Adrenal gland (tissue), 12 donors: Measurements from ENCODE around the gene PSMD8. TPM values are rescaled to one million over a fixed set of nuclear protein-coding genes. Genes with fewer than 3 reads are reported as not detected.
A peak's percentile ranks its signal among the peaks of the same experiment; 100 is the strongest.

Source experiments
- DNase-seq, 7 donors: peaks; one replicate each; pipeline ENCODE4 v3.0.0-alpha.2; 2019 to 2020
- H3K27ac ChIP-seq, 5 donors: fragments of 200-600 bp; sonication (generic) in 4 of 5; 1 replicate in 3 of 5; 2 replicates in 2 of 5; pipeline versions ENCODE4 v1.5.1 to v1.8.0; 2016 to 2020; ENCODE audit warnings: mild to moderate bottlenecking in 1 of 5
- H3K27me3 ChIP-seq: fragments of 200-600 bp; 2 replicates; pipeline ENCODE4 v1.8.0; 2021
- H3K36me3 ChIP-seq, 2 donors: fragments of 200-600 bp; replicated peaks in 1 of 2; 1 replicate in 1 of 2; 2 replicates in 1 of 2; pipeline versions ENCODE4 v1.5.1 to v1.8.0; 2018 to 2022
- H3K4me1 ChIP-seq, 2 donors: fragments of 200-600 bp; replicated peaks in 1 of 2; 1 replicate in 1 of 2; 2 replicates in 1 of 2; pipeline versions ENCODE4 v1.5.1 to v1.8.0; 2018 to 2021
- H3K4me3 ChIP-seq, 4 donors: fragments of 200-600 bp; sonication (generic) in 3 of 4; one replicate each; pipeline ENCODE4 v1.5.1; 2016 to 2018
- H3K9me3 ChIP-seq, 3 donors: fragments of 200-600 bp; sonication (generic) in 1 of 3; replicated peaks in 1 of 3; 1 replicate in 2 of 3; 2 replicates in 1 of 3; pipeline versions ENCODE4 v1.5.1 to v1.8.0; 2016 to 2021
- CTCF ChIP-seq, 6 experiments: fragments of 450-650 bp in 4 of 6; fragments of 200-600 bp in 2 of 6; sonication (generic) in 1 of 6; IDR thresholded peaks; 1 replicate in 5 of 6; 2 replicates in 1 of 6; pipeline versions ENCODE4 v1.5.1 to v1.8.0; 2016 to 2021; ENCODE audit warnings: antibody characterized with exemption in 6 of 6, mild to moderate bottlenecking in 2 of 6, moderate library complexity in 1 of 6
- POLR2A ChIP-seq, 2 donors: fragments of 450-650 bp; IDR thresholded peaks; one replicate each; pipeline ENCODE4 v1.6.1; 2017; ENCODE audit warnings: antibody characterized with exemption in 2 of 2, mild to moderate bottlenecking in 2 of 2, moderate library complexity in 1 of 2
- WGBS, 4 donors: extraction: QIAGEN DNeasy Blood & Tissue Kit in 2 of 4; methylation state at CpG; one replicate each; pipeline versions ENCODE4 v1.1.5 to v1.1.7; 2013 to 2017; 5-methylcytosine and 5-hydroxymethylcytosine counted together
- intact Hi-C, 2 donors: fragments of 100-400 bp; cut with DNase I; formaldehyde crosslinking; loops; one replicate each; pipeline versions ENCODE4 v1.14.1 to v1.15.0; 2022 to 2023
- polyA plus RNA-seq, 3 donors: library from polyadenylated mRNA; stranded (reverse); fragments of 200-250 nt in 2 of 3; fragments of 350-450 nt in 1 of 3; fragmentation: Illumina TruSeq in 1 of 3; extraction: RNeasy Lipid Tissue Mini Kit (QIAGEN cat#74804) in 1 of 3; gene quantifications; one replicate each; pipeline ENCODE4 v1.2.3, GENCODE V29; 2013 to 2014
- total RNA-seq, 9 donors: library from RNA; depleted of rRNA in 4 of 9; stranded (reverse); fragments of >200 nt in 4 of 9; fragments of 120-200 nt in 1 of 9; fragmentation: NEBNext Ultra II Directional in 1 of 9; extraction: Animal tissue kit (Norgen Biotek cat#: 25700) in 1 of 9; gene quantifications; one replicate each; pipeline versions ENCODE4 v1.1.0 to v1.2.4, GENCODE V29; 2013 to 2023
- donor health status: healthy with polysubstance abuse.
- donor health status: Bipolar disorder and iron deficiency.
- donor health status: DM: yes; HTN: yes; CAD: no.
- donor health status: DM: no; HTN: no; CAD: no.
- donor health status: DM: no; HTN: no; CAD: no.
- donor health status: DM: yes; HTN: yes; CAD: no.

Gene PSMD8
- total and polyA plus RNA-seq, 12 donors: 53.1 to 330 (median 205) TPM

GRCh38 chr19:38399537-38399936 is 25.2 kb downstream of the PSMD8 start:
- Histone ChIP-seq H3K36me3 (no peaks in the 10 kb centered on the region), H3K4me3 (no peak overlapping the region), H3K9me3 (no peaks in the 10 kb centered on the region), H3K27me3 (peaks cover 34% of the 10 kb centered on the region), H3K27ac (no peak overlapping the region), H3K4me1 (peaks cover 0 to 7% of the 10 kb centered on the region in 2 donors)
- DNase-seq: no peak
- WGBS, 4 donors: 36 to 57% (median 50%) methylated on average over 1 of the region's 1 CpG; no CpG with 5 or more reads in 1 of the 4 donors
- no peak for TF ChIP-seq CTCF (IDR thresholded peaks at IDR 0.05)
- TF ChIP-seq POLR2A (IDR thresholded peaks at IDR 0.05): no peak
- intact Hi-C loops: no loop called here

DNA sequence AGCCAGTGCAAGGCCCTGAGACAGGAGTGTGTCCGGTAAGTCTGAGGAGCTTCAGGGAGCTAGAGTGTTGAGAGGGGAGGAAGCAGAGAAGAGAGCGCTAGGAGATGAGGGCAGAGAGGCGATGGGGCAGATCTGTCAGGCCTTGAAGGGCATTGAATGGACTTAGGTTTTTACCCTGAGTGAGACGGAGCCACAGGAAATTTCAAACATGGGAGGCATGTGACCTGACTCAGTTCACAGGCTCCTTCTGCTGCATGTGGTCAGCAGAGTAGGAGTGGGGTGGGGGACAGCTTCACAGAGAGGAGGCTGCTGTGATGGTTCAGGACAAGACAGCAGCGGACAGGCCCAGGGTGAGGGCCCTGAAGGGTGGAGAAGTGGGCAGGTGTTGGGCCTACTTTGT is 26.0 kb downstream of the PSMD8 start:
- intact Hi-C loops: loop anchor here (5.0 to 10.0 kb wide), 2 partner anchors 234 to 237 kb away; no protein-coding TSS in a partner anchor
- WGBS, 4 donors: 61 to 77% (median 70%) methylated on average over 5 of the region's 5 CpGs
- Histone ChIP-seq H3K27ac (no peak overlapping the region), H3K27me3 (peaks cover 28% of the 10 kb centered on the region), H3K4me3 (no peak overlapping the region), H3K4me1 (peaks cover 0 to 7% of the 10 kb centered on the region in 2 donors), H3K9me3 (no peaks in the 10 kb centered on the region), H3K36me3 (peaks cover 0 to 7% of the 10 kb centered on the region in 2 donors)
- DNase-seq: no peak
- TF ChIP-seq POLR2A (IDR thresholded peaks at IDR 0.05): no peak
- no peak for TF ChIP-seq CTCF (IDR thresholded peaks at IDR 0.05)

GRCh38 chr19:38401148-38401547 is 26.8 kb downstream of the PSMD8 start:
- WGBS, 4 donors: 67 to 81% (median 76%) methylated on average over 3 of the region's 3 CpGs
- TF ChIP-seq CTCF (IDR thresholded peaks at IDR 0.05) (no peak), POLR2A (IDR thresholded peaks at IDR 0.05) (no peak)
- no peak overlapping the region for H3K4me3 ChIP-seq
- H3K4me1 ChIP-seq: peaks cover 0 to 7% of the 10 kb centered on the region in 2 donors
- no peak overlapping the region for H3K27ac ChIP-seq
- peaks cover 20% of the 10 kb centered on the region for H3K27me3 ChIP-seq
- H3K9me3 ChIP-seq: no peaks in the 10 kb centered on the region
- no peak for DNase-seq
- intact Hi-C loops: loop anchor here (5.0 to 10.0 kb wide), 2 partner anchors 234 to 236 kb away; no protein-coding TSS in a partner anchor
- H3K36me3 ChIP-seq: peaks cover 0 to 9% of the 10 kb centered on the region in 2 donors

DNA sequence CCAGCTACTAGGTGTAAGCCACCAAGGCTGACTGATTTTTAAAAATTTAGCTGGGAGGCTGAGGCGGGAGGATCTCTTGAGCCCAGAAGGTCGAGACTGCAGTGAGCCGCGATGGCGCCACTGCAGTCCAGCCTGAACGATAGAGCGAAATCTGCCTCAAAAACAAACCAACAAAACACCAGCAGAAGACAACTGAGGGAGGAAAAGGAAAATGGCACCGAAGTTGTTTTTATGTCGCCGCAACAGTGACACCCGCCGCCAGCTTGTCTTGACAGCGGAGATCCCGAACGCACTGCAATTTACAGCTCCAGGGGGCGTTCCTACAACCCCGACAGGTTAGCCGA is 28.2 kb downstream of the PSMD8 start:
- Histone ChIP-seq H3K27ac (peak overlapping the region in 1 of 5 donors; percentile 17), H3K4me1 (peaks cover 0 to 7% of the 10 kb centered on the region in 2 donors), H3K27me3 (peaks cover 11% of the 10 kb centered on the region), H3K4me3 (peak overlapping the region in 1 of 4 donors; percentile 84), H3K9me3 (no peaks in the 10 kb centered on the region), H3K36me3 (peaks cover 0 to 17% of the 10 kb centered on the region in 2 donors)
- 1 to 3% (median 2%) methylated on average over 17 to 18 of the region's 18 CpGs for WGBS, 4 donors
- intact Hi-C loops: loop anchor here (5.0 to 10.0 kb wide), 2 partner anchors 232 to 235 kb away; no protein-coding TSS in a partner anchor
- DNase-seq: no peak
- TF ChIP-seq POLR2A (IDR thresholded peaks at IDR 0.05): no peak
- no peak for TF ChIP-seq CTCF (IDR thresholded peaks at IDR 0.05)
